Chondrocyte (in vitro differentiated cells): ENCODE data around the gene HTATSF1. TPM values are rescaled to one million over a fixed set of nuclear protein-coding genes. Genes with fewer than 3 reads are reported as not detected.

ENCODE experiments used
- DNase-seq: peaks from one replicate; pipeline ENCODE4 v3.0.0; 2021; ENCODE audit warnings: mixed read lengths, low spot score
- H3K27ac Mint-ChIP-seq: one replicate; pipeline ENCODE4 v1.8.0; 2021; ENCODE audit warnings: mild to moderate bottlenecking, moderate library complexity, mixed read lengths; ENCODE audit not compliant: unreplicated experiment
- H3K27me3 Mint-ChIP-seq: 2 replicates; pipeline ENCODE4 v1.8.0; 2021; ENCODE audit warnings: low read depth, mixed read lengths
- H3K36me3 Mint-ChIP-seq: 2 replicates; pipeline ENCODE4 v1.8.0; 2021; ENCODE audit warnings: low read depth, mixed read lengths
- H3K4me1 Mint-ChIP-seq: 2 replicates; pipeline ENCODE4 v1.8.0; 2021; ENCODE audit warnings: low read depth, mild to moderate bottlenecking, mixed read lengths
- H3K4me3 Mint-ChIP-seq: one replicate; pipeline ENCODE4 v1.8.0; 2021; ENCODE audit warnings: mild to moderate bottlenecking, moderate library complexity, mixed read lengths; ENCODE audit not compliant: unreplicated experiment
- H3K9me3 Mint-ChIP-seq: 2 replicates; pipeline ENCODE4 v1.8.0; 2021; ENCODE audit warnings: low read depth, mixed read lengths
- CTCF ChIP-seq: fragments of 200-600 bp; sonication (generic); IDR thresholded peaks from 2 replicates; pipeline ENCODE4 v1.5.0; 2021; ENCODE audit warnings: antibody characterized with exemption, mild to moderate bottlenecking, moderate library complexity
- total RNA-seq: library from RNA; stranded (reverse); gene quantifications from 3 replicates; pipeline ENCODE4 v1.2.1, GENCODE V29; 2021

Gene HTATSF1
- total RNA-seq, 1 donor from 2014 or later: 29.4 TPM

GRCh38 chrX:136538811-136539210 lies 41.4 kb downstream of the HTATSF1 start:
- Mint-ChIP-seq H3K4me3 (no peak overlapping the region), H3K36me3 (no peaks in the 10 kb centered on the region), H3K27me3 (peaks cover 2% of the 10 kb centered on the region), H3K27ac (no peak overlapping the region), H3K4me1 (no peaks in the 10 kb centered on the region), H3K9me3 (peaks cover 3% of the 10 kb centered on the region)
- DNase-seq: no peak
- TF ChIP-seq CTCF: no peak

GRCh38 chrX:136540226-136540625 lies 42.8 kb downstream of the HTATSF1 start:
- Mint-ChIP-seq H3K36me3 (no peaks in the 10 kb centered on the region), H3K27ac (no peak overlapping the region), H3K4me3 (no peak overlapping the region), H3K4me1 (no peaks in the 10 kb centered on the region), H3K9me3 (peaks cover 3% of the 10 kb centered on the region), H3K27me3 (peaks cover 2% of the 10 kb centered on the region)
- no peak for TF ChIP-seq CTCF
- DNase-seq: no peak

GRCh38 chrX:136541294-136541693 lies 43.9 kb downstream of the HTATSF1 start:
- no peak overlapping the region for H3K27ac Mint-ChIP-seq
- peaks cover 3% of the 10 kb centered on the region for H3K9me3 Mint-ChIP-seq
- H3K4me3 Mint-ChIP-seq: no peak overlapping the region
- H3K4me1 Mint-ChIP-seq: no peaks in the 10 kb centered on the region
- no peak for DNase-seq
- H3K27me3 Mint-ChIP-seq: peaks cover 2% of the 10 kb centered on the region
- TF ChIP-seq CTCF: no peak
- no peaks in the 10 kb centered on the region for H3K36me3 Mint-ChIP-seq

- Mint-ChIP-seq H3K36me3 (no peaks in the 10 kb centered on the region), H3K4me1 (no peaks in the 10 kb centered on the region), H3K9me3 (no peaks in the 10 kb centered on the region), H3K27ac (no peak overlapping the region), H3K4me3 (no peak overlapping the region), H3K27me3 (no peaks in the 10 kb centered on the region)
- no peak for DNase-seq
- TF ChIP-seq CTCF: no peak
Observed at GRCh38 chrX:136542281-136542680, 44.9 kb downstream of the HTATSF1 start.

GRCh38 chrX:136546371-136546781 lies 49.0 kb downstream of the HTATSF1 start:
- H3K4me3 Mint-ChIP-seq: no peak overlapping the region
- no peak for TF ChIP-seq CTCF
- no peaks in the 10 kb centered on the region for H3K9me3 Mint-ChIP-seq
- no peak overlapping the region for H3K27ac Mint-ChIP-seq
- no peaks in the 10 kb centered on the region for H3K36me3 Mint-ChIP-seq
- H3K27me3 Mint-ChIP-seq: no peaks in the 10 kb centered on the region
- no peak for DNase-seq
- no peaks in the 10 kb centered on the region for H3K4me1 Mint-ChIP-seq
